SK-N-MC (cell line): ENCODE results near the gene GRK2.

Source experiments
- EZH2 ChIP-seq: fragments of 200-600 bp; sonication (generic); IDR thresholded peaks from one replicate; pipeline ENCODE4 v1.6.1; 2017; ENCODE audit warnings: antibody characterized with exemption
- FOXP2 ChIP-seq: optimal IDR thresholded peaks from 2 replicates; pipeline ENCODE3; 2011; ENCODE audit warnings: mild to moderate bottlenecking, moderate library complexity; ENCODE audit not compliant: insufficient read depth; ENCODE audit errors: extremely low read length, control extremely low read depth
- POLR2AphosphoS5 ChIP-seq: IDR thresholded peaks from 2 replicates; pipeline ENCODE4 v1.6.1; 2012; ENCODE audit warnings: mild to moderate bottlenecking, low read depth, low read length, borderline replicate concordance

- no peak for TF ChIP-seq POLR2AphosphoS5
- no peak for TF ChIP-seq EZH2
- no peak for TF ChIP-seq FOXP2
Observed at GRCh38 chr11:67256477-67257135, 9.7 kb upstream of the GRK2 start.
